ENCODE data around the gene PRR14L.
A peak's percentile ranks its signal among the peaks of the same experiment; 100 is the strongest.
"Not testable (repeated sequence)": the region's sequence is repeated elsewhere in the genome, so short reads cannot be mapped to it uniquely, and the experiment has no call there.

PRR14L gene

DNA sequence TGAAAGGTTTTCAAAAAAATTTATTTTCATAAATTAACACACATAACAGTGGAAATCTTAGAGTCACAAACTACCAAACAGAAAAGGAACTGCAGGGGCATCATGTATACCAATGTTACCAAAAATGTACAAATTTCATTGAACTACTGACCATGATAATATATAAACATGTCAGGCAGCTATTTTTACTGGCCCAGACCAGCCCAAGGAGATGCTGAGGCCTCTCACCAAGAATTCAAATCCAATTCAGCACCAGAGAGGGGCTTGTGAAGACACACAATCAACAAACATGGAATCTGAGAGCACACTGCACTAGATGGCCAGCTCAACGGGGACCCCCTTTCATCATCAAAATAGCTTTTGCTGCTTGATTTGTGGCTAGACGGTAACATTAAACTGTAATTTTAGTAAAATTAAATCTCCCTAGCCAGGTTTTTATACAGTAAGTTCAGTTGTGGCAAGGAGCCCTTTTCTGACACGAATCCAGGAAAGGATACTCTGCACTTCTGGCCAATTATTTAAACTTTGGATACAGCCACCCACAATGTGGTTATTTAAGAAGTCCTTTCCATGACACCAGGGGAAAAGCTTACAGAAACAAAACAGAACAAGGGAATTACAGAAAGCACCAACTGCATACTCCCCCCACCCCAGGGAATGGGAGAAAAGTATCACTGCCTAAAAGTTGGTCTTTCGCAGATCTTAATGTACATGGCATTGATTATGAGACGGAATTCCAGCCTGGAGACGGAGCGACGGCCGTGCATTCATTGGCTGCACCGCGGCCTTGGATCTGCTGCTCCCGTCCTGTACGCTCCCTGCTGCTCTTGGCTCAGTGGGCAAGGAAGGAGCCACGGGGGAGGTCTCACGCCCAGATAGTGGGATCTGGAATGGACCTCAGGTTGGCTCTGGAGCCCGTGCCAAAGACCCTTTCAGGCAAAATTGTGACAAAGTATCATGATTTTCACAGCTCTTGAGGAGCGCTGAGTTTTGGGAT, 68.3 kb downstream of the PRR14L start:
- DNase-seq, result no peak

DNA sequence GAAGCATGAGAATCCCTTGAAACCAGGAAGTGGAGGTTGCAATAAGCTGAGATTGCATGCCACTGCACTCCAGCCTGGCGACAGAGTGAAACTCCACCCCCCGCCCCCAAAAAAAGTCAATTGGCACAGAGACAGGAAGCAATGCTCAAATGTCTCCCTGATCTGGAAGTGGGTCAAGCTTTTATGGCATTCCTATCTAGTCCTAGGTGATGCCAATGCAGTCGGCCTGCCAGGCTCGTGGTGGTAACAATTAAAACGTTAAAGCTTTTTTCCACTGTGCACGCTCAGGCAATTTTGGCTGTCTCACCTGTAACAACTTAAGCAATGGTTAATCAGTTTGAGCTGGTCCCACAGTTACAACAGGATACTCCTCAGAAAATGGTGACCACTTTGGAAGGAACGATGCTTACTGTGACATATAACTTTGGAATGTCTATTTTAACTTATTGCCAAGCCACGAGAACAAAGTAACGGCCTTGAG, 69.0 kb downstream of the PRR14L start:
- DNase-seq, result no peak

GRCh38 chr22:31678748-31679147, 71.2 kb downstream of the PRR14L start:
- no peak for DNase-seq

- peak; percentile 35 to 93 (median 80) for DNase-seq
These were observed 73.2 kb downstream of the PRR14L start for GRCh38 chr22:31676700-31677099.

- DNase-seq, result not testable (repeated sequence)
These were observed 75.7 kb downstream of the PRR14L start for GRCh38 chr22:31674219-31674618.

DNA sequence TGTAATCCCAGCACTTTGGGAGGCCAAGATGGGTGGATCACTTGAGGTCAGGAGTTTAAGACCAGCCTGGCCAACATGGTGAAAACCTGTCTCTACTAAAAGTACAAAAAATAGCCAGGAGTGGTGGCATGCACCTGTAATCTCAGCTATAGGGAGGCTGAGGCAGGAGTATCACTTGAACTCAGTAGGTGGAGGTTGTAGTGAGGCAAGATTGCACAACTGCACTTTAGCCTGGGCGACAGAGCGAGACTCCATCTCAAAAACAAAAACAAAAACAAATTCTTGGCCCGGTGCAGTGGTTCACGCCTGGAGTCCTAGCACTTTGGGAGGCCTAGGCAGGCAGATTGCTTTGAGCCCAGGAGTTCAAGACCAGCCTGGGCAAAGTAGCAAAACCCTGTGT, 81.1 kb downstream of the PRR14L start:
- DNase-seq, result not testable (repeated sequence)

DNA sequence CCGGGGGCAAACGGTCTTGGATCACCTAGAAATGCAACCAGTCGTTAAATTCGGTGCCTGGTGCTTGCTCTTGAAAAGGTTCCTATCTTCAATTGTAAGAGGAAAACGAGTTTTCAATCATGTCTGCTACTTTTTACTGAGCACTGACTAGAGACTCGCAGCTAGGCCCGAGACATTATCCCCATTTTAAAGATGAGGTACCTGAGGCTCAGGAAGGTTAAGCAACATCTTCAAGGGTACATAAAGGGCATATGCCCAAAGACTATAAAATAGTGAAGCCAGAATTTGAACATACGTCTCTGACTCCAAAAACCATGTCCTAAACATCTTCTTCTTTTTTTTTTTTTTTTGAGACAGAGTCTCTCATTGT, 87.3 kb downstream of the PRR14L start:
- no peak for DNase-seq

DNA sequence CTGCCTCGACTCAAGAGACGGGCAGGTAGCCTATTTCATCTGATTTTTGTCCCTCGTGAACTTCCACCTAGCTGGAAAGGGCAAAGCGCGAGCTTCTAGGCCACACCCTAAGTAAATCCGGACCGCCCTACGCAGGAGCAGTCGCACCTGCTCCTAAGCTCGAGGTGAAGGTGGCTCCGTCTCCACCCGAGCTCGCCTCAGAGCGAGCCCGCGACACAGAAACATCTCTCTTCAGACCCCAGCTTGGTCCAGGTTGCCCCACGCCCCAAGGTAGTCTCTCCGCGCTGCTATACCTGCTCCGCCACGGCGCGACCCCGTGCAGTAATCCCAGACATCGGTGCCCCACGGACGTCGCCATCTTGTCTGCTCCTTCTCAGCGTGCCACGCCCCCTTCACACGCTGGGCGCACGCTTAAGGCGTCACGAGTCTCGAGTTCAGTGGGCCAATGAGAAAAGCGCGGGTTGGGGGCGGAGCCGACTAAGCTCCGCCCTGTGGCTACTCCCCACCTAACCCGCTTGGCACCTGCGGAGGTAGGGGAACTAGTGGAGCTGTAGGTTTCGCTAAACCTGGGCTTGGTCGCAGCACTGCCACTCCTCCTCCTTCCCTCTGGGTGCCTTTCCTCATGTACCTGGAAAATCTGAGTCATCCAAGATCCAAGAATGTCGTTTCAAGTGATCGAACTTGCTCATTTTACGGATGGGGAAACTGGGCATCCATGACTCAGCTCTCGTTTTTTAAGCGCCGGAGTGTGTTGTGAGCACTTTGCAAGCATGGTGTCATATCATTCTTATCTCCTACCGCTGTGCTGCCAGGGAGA, 87.9 kb downstream of the PRR14L start, which contains the start of gene PISD:
TSS of gene PISD (minus strand) at position 365 of the 817 bp plus-strand sequence. CDS start at position 358, 7 bp downstream.
- peak; percentile 68 to 92 (median 86) for DNase-seq

DNA sequence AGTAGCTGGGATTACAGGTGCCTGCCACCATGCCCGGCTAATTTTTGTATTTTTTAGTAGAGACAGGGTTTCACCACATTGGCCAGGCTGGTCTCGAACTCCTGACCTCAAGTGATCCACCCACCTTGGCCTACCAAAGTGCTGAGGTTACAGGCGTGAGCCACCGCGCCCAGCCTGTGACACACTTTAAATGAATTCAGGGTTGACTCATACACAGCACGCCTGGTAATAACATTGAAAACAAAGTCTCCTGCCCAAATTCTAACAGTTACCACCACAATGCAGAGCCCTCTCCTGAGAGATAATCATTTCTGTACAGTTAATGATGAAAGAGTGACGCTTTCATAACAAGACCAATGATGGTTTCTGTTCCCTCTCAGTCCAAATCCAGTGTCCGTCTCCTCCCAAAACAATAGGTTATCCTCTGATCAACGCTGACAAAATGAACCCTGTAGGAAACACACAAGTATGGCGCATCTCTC, 89.0 kb downstream of the PRR14L start:
- not testable (repeated sequence) for DNase-seq

- DNase-seq, result no peak
These were observed 90.7 kb downstream of the PRR14L start for GRCh38 chr22:31659246-31659645.

DNA sequence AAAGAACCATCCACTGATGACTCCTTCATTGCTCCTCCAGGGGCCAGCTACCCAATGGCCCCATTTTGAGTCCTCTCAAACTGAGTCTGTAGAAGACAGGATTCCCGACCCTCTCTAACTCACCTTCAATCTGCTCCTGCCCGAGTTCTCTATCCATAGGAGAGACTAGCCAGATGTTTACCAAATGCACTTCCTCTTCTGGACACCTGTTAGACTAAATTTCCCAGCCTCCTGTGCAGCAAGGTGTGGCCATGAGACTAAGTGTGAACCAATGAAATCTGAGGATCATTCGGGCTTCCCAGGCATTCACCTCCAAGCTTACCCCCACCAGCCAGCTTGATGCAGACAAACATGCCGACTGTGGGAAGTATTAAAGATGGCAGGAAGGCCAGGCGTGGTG, 95.5 kb downstream of the PRR14L start:
- no peak for DNase-seq

DNA sequence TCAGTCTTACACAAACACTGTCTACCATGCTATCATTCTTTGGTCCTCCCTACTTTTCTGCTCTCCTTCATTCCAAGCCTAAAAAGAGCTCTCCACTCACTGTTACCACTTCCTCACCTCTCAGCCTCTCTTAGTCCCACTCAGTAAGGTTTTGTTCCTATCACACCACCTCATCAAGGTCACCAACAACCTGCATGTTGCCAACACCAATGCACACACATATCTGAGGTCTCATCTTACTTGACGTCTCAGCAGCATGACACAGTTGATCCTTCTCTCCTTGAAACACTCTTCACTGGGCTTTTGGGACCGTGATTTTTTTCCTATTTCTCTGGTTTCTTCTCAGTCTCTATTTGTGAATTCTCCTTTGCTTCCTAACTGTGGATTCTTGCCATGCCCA, 96.0 kb downstream of the PRR14L start:
- DNase-seq, result no peak

DNA sequence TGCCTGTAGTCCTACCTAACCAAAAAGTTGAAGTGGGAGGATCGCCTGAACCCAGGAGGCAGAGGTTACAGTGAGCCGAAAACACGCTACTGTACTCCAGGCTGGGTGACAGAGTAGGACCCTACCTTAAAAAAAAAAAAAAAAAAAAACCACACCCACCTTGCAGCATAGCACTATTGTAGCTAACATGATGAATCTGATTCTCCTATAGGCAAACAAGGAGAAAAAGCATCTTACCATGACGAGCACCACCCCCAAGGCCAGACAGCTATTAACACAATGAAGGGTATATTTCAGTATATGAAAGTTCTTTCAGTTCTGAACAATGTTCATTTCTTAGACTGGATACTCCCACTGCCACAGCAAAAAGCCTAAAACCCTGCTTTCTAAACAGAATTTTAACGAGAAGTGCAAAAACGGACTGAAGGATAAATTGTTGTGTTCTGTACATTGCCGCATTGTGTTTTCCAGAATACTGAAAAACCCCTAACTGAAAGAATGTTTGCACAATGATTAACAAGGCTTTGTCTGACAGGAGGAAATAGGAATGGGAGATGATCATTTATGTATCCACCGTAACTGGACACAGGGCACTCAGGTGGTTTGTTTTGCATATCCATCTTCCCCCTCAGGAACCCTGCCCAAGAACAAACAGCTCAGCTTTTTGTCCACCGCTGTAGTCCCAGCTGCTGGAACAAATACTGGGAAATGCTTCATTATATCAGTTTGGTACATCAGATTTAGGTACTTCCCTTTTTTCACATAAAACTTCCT, 96.8 kb downstream of the PRR14L start:
- no peak for DNase-seq

DNA sequence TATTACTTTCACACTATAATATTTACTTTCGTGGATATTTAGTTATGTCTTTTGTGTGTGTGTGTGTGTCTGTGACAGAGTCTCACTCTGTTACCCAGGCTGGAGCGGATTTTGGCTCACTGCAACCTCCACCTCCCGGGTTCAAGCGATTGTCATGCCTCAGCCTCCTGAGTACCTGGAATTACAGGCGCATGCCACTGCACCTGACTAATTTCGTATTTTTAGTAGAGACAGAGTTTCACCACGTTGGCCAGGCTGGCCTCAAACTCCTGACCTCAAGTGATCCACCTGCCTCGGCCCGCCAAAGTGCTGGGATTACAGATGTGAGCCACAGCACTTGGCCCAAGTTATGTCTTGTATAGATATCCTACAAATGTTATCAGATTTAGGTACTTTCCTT, 97.8 kb downstream of the PRR14L start:
- no peak for DNase-seq

DNA sequence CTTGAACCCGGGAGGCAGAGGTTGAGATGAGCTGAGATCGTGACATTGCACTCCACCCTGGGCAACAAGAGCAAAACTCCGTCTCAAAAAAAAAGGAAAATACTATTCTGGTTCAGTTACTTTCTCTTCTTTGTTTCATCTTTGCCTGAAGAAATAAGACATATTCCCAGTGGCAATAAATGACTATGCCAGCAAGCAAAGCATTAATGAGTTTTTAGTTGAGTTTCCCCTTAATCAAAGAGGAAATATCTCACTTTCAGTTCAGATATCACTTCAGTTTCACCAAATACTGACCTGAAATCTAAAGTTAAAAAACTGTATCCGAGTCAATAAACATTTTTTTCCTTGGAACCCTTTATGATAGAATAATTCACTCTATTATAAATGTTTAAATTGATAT, 98.3 kb downstream of the PRR14L start:
- no peak for DNase-seq

- no peak for DNase-seq
These were observed 99.5 kb downstream of the PRR14L start for GRCh38 chr22:31650391-31650790.

GRCh38 chr22:31647523-31648320, 102.2 kb downstream of the PRR14L start:
- no peak for DNase-seq

- DNase-seq, result no peak
These were observed 102.9 kb downstream of the PRR14L start for GRCh38 chr22:31647066-31647465.

- no peak for DNase-seq
These were observed 103.5 kb downstream of the PRR14L start for GRCh38 chr22:31646186-31647019.

- no peak for DNase-seq
These were observed 110.4 kb downstream of the PRR14L start for GRCh38 chr22:31639436-31640039.

Data from C1 segment of cervical spinal cord (tissue), 14 donors.